Sigmoid colon (tissue), 4 donors: ENCODE data around the gene RBM17.

ENCODE experiments used
- EP300 ChIP-seq, 4 donors: sonication (generic); formaldehyde crosslinking; IDR thresholded peaks; one replicate each; pipeline ENCODE4 v1.6.1; 2017; ENCODE audit warnings: antibody characterized with exemption in 4 of 4
- POLR2A ChIP-seq, 2 donors: fragments of 450-650 bp; IDR thresholded peaks; one replicate each; pipeline ENCODE4 v1.6.1; 2016; ENCODE audit warnings: antibody characterized with exemption in 2 of 2, mild to moderate bottlenecking in 2 of 2, moderate library complexity in 2 of 2
- POLR2AphosphoS5 ChIP-seq, 4 donors: sonication (generic); formaldehyde crosslinking; IDR thresholded peaks; one replicate each; pipeline ENCODE4 v1.6.1; 2017; ENCODE audit warnings: antibody characterized with exemption in 4 of 4
- TF ChIP-seq, protein P1 (sequence below), 4 experiments: fragments of 450-650 bp in 3 of 4; fragments of 200-600 bp in 1 of 4; IDR thresholded peaks; one replicate each; pipeline ENCODE4 v1.5.1; 2016 to 2019; ENCODE audit warnings: antibody characterized with exemption in 4 of 4, mild to moderate bottlenecking in 3 of 4, moderate library complexity in 2 of 4

DNA sequence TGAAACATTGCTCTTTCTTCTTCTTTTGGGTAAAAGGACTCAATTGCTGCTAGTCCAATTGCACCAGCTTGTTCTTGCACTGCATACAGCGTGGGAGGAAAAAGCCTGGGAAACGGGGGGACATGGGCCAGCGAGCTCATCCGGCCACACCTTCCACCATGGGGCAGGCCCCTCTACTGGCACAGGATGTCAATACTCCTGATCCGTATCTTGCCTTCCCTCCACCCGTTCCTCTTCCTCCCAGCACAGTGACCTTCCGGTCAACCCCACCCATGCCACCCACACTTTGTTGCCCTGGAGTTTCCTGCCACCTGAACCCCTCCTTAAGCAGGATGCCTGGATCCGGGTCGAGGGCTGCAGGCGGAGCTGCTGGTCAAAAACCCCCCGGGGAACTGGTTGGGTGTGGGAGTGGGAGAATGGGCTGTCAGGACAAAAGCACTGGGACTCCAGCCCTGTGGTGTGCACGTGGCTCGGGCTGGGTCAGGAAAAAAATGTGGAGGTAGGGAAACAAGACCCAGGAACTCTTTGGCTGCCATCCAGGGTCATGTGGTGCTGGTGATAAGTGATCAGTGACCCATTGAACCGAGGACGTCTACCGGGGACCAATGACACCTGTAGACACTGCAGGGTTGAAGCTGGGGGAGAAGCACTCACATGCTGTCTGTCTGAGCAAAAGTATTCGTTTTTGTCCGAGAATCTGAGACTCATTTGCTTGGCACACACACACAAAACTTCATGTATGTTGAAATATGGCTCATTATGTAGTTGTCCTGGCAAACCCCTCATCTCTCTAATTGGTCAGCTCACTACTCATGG lies 34.8 kb upstream of the RBM17 start:
- TF ChIP-seq, protein P1, sequence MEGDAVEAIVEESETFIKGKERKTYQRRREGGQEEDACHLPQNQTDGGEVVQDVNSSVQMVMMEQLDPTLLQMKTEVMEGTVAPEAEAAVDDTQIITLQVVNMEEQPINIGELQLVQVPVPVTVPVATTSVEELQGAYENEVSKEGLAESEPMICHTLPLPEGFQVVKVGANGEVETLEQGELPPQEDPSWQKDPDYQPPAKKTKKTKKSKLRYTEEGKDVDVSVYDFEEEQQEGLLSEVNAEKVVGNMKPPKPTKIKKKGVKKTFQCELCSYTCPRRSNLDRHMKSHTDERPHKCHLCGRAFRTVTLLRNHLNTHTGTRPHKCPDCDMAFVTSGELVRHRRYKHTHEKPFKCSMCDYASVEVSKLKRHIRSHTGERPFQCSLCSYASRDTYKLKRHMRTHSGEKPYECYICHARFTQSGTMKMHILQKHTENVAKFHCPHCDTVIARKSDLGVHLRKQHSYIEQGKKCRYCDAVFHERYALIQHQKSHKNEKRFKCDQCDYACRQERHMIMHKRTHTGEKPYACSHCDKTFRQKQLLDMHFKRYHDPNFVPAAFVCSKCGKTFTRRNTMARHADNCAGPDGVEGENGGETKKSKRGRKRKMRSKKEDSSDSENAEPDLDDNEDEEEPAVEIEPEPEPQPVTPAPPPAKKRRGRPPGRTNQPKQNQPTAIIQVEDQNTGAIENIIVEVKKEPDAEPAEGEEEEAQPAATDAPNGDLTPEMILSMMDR (IDR thresholded peaks at IDR 0.05) = no peak
- TF ChIP-seq POLR2A (IDR thresholded peaks at IDR 0.05) (no peak), POLR2AphosphoS5 (IDR thresholded peaks at IDR 0.05) (peak in 1 of 4 donors; percentile 32), EP300 (IDR thresholded peaks at IDR 0.05) (no peak)
